CD4-positive, CD25-positive, alpha-beta regulatory T cell (primary cell): Measurements from ENCODE around the gene MKRN1. TPM values are rescaled to one million over a fixed set of nuclear protein-coding genes. Genes with fewer than 3 reads are reported as not detected.

Experiments
- ATAC-seq, 2 donors: fragments of 150-1000 bp; cut with Tn5 transposase; one replicate each; pipeline ENCODE4 v1.10.0; 2021; ENCODE audit warnings: low read depth in 2 of 2, moderate number of reproducible peaks in 2 of 2, moderate library complexity in 1 of 2
- DNase-seq, 3 donors: peaks; one replicate each; pipeline versions ENCODE4 v3.0.0 to v3.0.0-alpha.2; 2012 to 2022; ENCODE audit warnings: mixed read lengths in 1 of 3
- H3K27ac ChIP-seq: one replicate; pipeline ENCODE4 v1.7.0; 2013; ENCODE audit warnings: mild to moderate bottlenecking, low read length; ENCODE audit not compliant: insufficient read depth, poor library complexity, severe bottlenecking
- H3K27me3 ChIP-seq: one replicate; pipeline ENCODE4 v1.7.0; 2013; ENCODE audit warnings: low read length; ENCODE audit not compliant: control insufficient read depth, insufficient read depth
- H3K36me3 ChIP-seq: one replicate; pipeline ENCODE4 v1.7.0; 2013; ENCODE audit warnings: mild to moderate bottlenecking, low read length, moderate library complexity; ENCODE audit not compliant: control insufficient read depth, insufficient read depth
- H3K4me1 ChIP-seq: 2 replicates; pipeline ENCODE4 v1.7.0; 2013; ENCODE audit warnings: mild to moderate bottlenecking, low read length; ENCODE audit not compliant: insufficient read depth, control insufficient read depth, poor library complexity, severe bottlenecking
- H3K4me3 ChIP-seq: one replicate; pipeline ENCODE4 v1.7.0; 2013; ENCODE audit warnings: low read depth, mild to moderate bottlenecking, low read length, moderate library complexity
- H3K9me3 ChIP-seq, 2 experiments: 1 replicate in 1 of 2; 2 replicates in 1 of 2; pipeline ENCODE4 v1.7.0; 2013; ENCODE audit warnings: low read length in 2 of 2, mild to moderate bottlenecking in 1 of 2, moderate library complexity in 1 of 2; ENCODE audit not compliant: control insufficient read depth in 2 of 2
- H3K27ac Mint-ChIP-seq, 3 donors: one replicate each; pipeline ENCODE4 v1.8.0; 2020 to 2022; ENCODE audit warnings: mild to moderate bottlenecking in 3 of 3, mixed read lengths in 3 of 3, moderate library complexity in 2 of 3
- H3K27me3 Mint-ChIP-seq: one replicate; pipeline ENCODE4 v1.8.0; 2022; ENCODE audit warnings: mild to moderate bottlenecking, mixed read lengths
- H3K36me3 Mint-ChIP-seq: one replicate; pipeline ENCODE4 v1.8.0; 2020; ENCODE audit warnings: mixed read lengths
- H3K4me1 Mint-ChIP-seq, 4 donors: one replicate each; pipeline ENCODE4 v1.8.0; 2020 to 2022; ENCODE audit warnings: mixed read lengths in 4 of 4, mild to moderate bottlenecking in 1 of 4
- H3K4me3 Mint-ChIP-seq, 4 donors: one replicate each; pipeline ENCODE4 v1.8.0; 2020 to 2022; ENCODE audit warnings: mild to moderate bottlenecking in 4 of 4, mixed read lengths in 4 of 4, moderate library complexity in 3 of 4
- H3K9me3 Mint-ChIP-seq, 7 donors: one replicate each; pipeline ENCODE4 v1.8.0; 2020 to 2022; ENCODE audit warnings: mixed read lengths in 7 of 7, mild to moderate bottlenecking in 3 of 7, moderate library complexity in 2 of 7
- polyA plus RNA-seq, 4 donors: library from polyadenylated mRNA; unstranded; fragments of 300-500 nt; fragmentation: Illumina TruSeq; gene quantifications; one replicate each; pipeline ENCODE4 v1.2.3, GENCODE V29; 2021
- total RNA-seq: library from RNA; stranded (reverse); gene quantifications from one replicate; pipeline ENCODE4 v1.2.3, GENCODE V29; 2022

MKRN1 gene
- total and polyA plus RNA-seq, 5 donors from 2014 or later: 127 to 166 (median 152) TPM

- Histone ChIP-seq H3K4me3 (peak overlapping the region; percentile 15), H3K36me3 (peaks cover 3% of the 10 kb centered on the region), H3K27ac (no peak overlapping the region), H3K4me1 (peaks cover 17% of the 10 kb centered on the region), H3K9me3 (no peaks in the 10 kb centered on the region), H3K27me3 (no peaks in the 10 kb centered on the region)
- peak overlapping the region in 2 of 4 donors; percentile 10 to 58 for H3K4me3 Mint-ChIP-seq
- H3K36me3 Mint-ChIP-seq: peaks cover 17% of the 10 kb centered on the region
- DNase-seq: peak in 1 of 3 donors; percentile 66
- H3K27me3 Mint-ChIP-seq: no peaks in the 10 kb centered on the region
- ATAC-seq: peak in 1 of 2 donors; percentile 24
- H3K27ac Mint-ChIP-seq: peak overlapping the region in 2 of 3 donors; percentile 84 to 88
- no peaks in the 10 kb centered on the region for H3K9me3 Mint-ChIP-seq
- peaks cover 6 to 57% (median 18%) of the 10 kb centered on the region in 4 donors for H3K4me1 Mint-ChIP-seq
These were observed 31.5 kb downstream of the MKRN1 start for GRCh38 chr7:140447841-140448240.

- Mint-ChIP-seq H3K4me1 (peaks cover 6 to 50% (median 14%) of the 10 kb centered on the region in 4 donors), H3K9me3 (no peaks in the 10 kb centered on the region), H3K4me3 (no peak overlapping the region), H3K27me3 (no peaks in the 10 kb centered on the region), H3K27ac (peak overlapping the region in 2 of 3 donors; percentile 42 to 88), H3K36me3 (peaks cover 7% of the 10 kb centered on the region)
- Histone ChIP-seq H3K4me3 (no peak overlapping the region), H3K27me3 (no peaks in the 10 kb centered on the region), H3K9me3 (no peaks in the 10 kb centered on the region), H3K27ac (no peak overlapping the region), H3K36me3 (no peaks in the 10 kb centered on the region), H3K4me1 (peaks cover 17% of the 10 kb centered on the region)
- DNase-seq (no peak), ATAC-seq (no peak)
These were observed 32.8 kb downstream of the MKRN1 start for GRCh38 chr7:140446467-140446866.

GRCh38 chr7:140441519-140441918, 37.8 kb downstream of the MKRN1 start:
- Histone ChIP-seq H3K4me1 (no peaks in the 10 kb centered on the region), H3K36me3 (no peaks in the 10 kb centered on the region), H3K27me3 (no peaks in the 10 kb centered on the region), H3K9me3 (no peaks in the 10 kb centered on the region), H3K4me3 (no peak overlapping the region), H3K27ac (no peak overlapping the region)
- ATAC-seq (no peak), DNase-seq (no peak)
- Mint-ChIP-seq H3K36me3 (no peaks in the 10 kb centered on the region), H3K4me1 (peaks cover 0 to 8% (median 0%) of the 10 kb centered on the region in 4 donors), H3K4me3 (no peak overlapping the region), H3K9me3 (no peaks in the 10 kb centered on the region), H3K27ac (no peak overlapping the region), H3K27me3 (no peaks in the 10 kb centered on the region)

GRCh38 chr7:140440593-140440992, 38.7 kb downstream of the MKRN1 start:
- DNase-seq (no peak), ATAC-seq (no peak)
- Mint-ChIP-seq H3K4me3 (no peak overlapping the region), H3K27ac (no peak overlapping the region), H3K9me3 (no peaks in the 10 kb centered on the region), H3K27me3 (no peaks in the 10 kb centered on the region), H3K4me1 (peaks cover 0 to 4% (median 0%) of the 10 kb centered on the region in 4 donors), H3K36me3 (no peaks in the 10 kb centered on the region)
- Histone ChIP-seq H3K9me3 (no peaks in the 10 kb centered on the region), H3K27me3 (no peaks in the 10 kb centered on the region), H3K4me1 (no peaks in the 10 kb centered on the region), H3K4me3 (no peak overlapping the region), H3K36me3 (no peaks in the 10 kb centered on the region), H3K27ac (no peak overlapping the region)

GRCh38 chr7:140439359-140439758, 39.9 kb downstream of the MKRN1 start:
- H3K36me3 Mint-ChIP-seq: no peaks in the 10 kb centered on the region
- no peak overlapping the region for H3K27ac ChIP-seq
- no peak for DNase-seq
- H3K36me3 ChIP-seq: no peaks in the 10 kb centered on the region
- no peaks in the 10 kb centered on the region for H3K27me3 Mint-ChIP-seq
- H3K27ac Mint-ChIP-seq: no peak overlapping the region
- no peak overlapping the region for H3K4me3 ChIP-seq
- no peaks in the 10 kb centered on the region for H3K4me1 ChIP-seq
- no peak overlapping the region for H3K4me3 Mint-ChIP-seq
- no peak for ATAC-seq
- H3K9me3 ChIP-seq: no peaks in the 10 kb centered on the region
- no peaks in the 10 kb centered on the region for H3K27me3 ChIP-seq
- H3K4me1 Mint-ChIP-seq: peaks cover 0 to 4% (median 0%) of the 10 kb centered on the region in 4 donors
- no peaks in the 10 kb centered on the region for H3K9me3 Mint-ChIP-seq

GRCh38 chr7:140435252-140435895, 43.9 kb downstream of the MKRN1 start:
- no peaks in the 10 kb centered on the region for H3K9me3 ChIP-seq
- Mint-ChIP-seq H3K4me1 (no peaks in the 10 kb centered on the region), H3K36me3 (no peaks in the 10 kb centered on the region), H3K27ac (no peak overlapping the region), H3K4me3 (no peak overlapping the region), H3K27me3 (no peaks in the 10 kb centered on the region), H3K9me3 (no peaks in the 10 kb centered on the region)
- H3K27ac ChIP-seq: no peak overlapping the region
- DNase-seq: no peak
- no peak overlapping the region for H3K4me3 ChIP-seq
- H3K36me3 ChIP-seq: no peaks in the 10 kb centered on the region
- ATAC-seq: no peak
- no peaks in the 10 kb centered on the region for H3K27me3 ChIP-seq
- H3K4me1 ChIP-seq: no peaks in the 10 kb centered on the region

GRCh38 chr7:140433396-140433795, 45.9 kb downstream of the MKRN1 start:
- Histone ChIP-seq H3K4me3 (no peak overlapping the region), H3K9me3 (no peaks in the 10 kb centered on the region), H3K36me3 (no peaks in the 10 kb centered on the region), H3K27me3 (no peaks in the 10 kb centered on the region), H3K4me1 (no peaks in the 10 kb centered on the region), H3K27ac (no peak overlapping the region)
- no peak for DNase-seq
- H3K27ac Mint-ChIP-seq: no peak overlapping the region
- H3K9me3 Mint-ChIP-seq: no peaks in the 10 kb centered on the region
- no peak overlapping the region for H3K4me3 Mint-ChIP-seq
- no peaks in the 10 kb centered on the region for H3K27me3 Mint-ChIP-seq
- no peaks in the 10 kb centered on the region for H3K4me1 Mint-ChIP-seq
- ATAC-seq: no peak
- no peaks in the 10 kb centered on the region for H3K36me3 Mint-ChIP-seq

- no peak overlapping the region for H3K4me3 Mint-ChIP-seq
- peak overlapping the region in 2 of 3 donors; percentile 33 to 60 for H3K27ac Mint-ChIP-seq
- no peak overlapping the region for H3K27ac ChIP-seq
- H3K9me3 Mint-ChIP-seq: no peaks in the 10 kb centered on the region
- DNase-seq (no peak), ATAC-seq (no peak)
- H3K36me3 Mint-ChIP-seq: peaks cover 13% of the 10 kb centered on the region
- H3K36me3 ChIP-seq: peaks cover 6% of the 10 kb centered on the region
- no peaks in the 10 kb centered on the region for H3K9me3 ChIP-seq
- peaks cover 0 to 2% (median 0%) of the 10 kb centered on the region in 4 donors for H3K4me1 Mint-ChIP-seq
- no peaks in the 10 kb centered on the region for H3K27me3 Mint-ChIP-seq
- no peaks in the 10 kb centered on the region for H3K27me3 ChIP-seq
- no peaks in the 10 kb centered on the region for H3K4me1 ChIP-seq
- no peak overlapping the region for H3K4me3 ChIP-seq
These were observed 53.2 kb downstream of the MKRN1 start for GRCh38 chr7:140426130-140426529.
